GM23338 (cell line): ENCODE results near the gene TMEM8B. TPM values are rescaled to one million over a fixed set of nuclear protein-coding genes. Genes with fewer than 3 reads are reported as not detected.
"Not testable (repeated sequence)": the region's sequence is repeated elsewhere in the genome, so short reads cannot be mapped to it uniquely, and the experiment has no call there.

Experiments
- ATAC-seq: fragments of 200-7000 bp; cut with Tn5 transposase; 3 replicates; pipeline ENCODE4 v1.9.1; 2020
- DNase-seq: peaks from one replicate; pipeline ENCODE4 v3.0.0-alpha.2; 2015; ENCODE audit warnings: low spot score
- H2AFZ ChIP-seq: fragments of 200-600 bp; sonication (generic); 2 replicates; pipeline ENCODE4 v1.8.0; 2016; ENCODE audit warnings: antibody characterized with exemption, mild to moderate bottlenecking, moderate library complexity
- H3F3A ChIP-seq: fragments of 200-600 bp; sonication (generic); replicated peaks from 2 replicates; pipeline ENCODE4 v1.8.0; 2017; ENCODE audit warnings: antibody characterized with exemption, mixed run types, low read depth
- H3K27ac ChIP-seq: fragments of 200-600 bp; sonication (generic); 2 replicates; pipeline ENCODE4 v1.6.1; 2016; ENCODE audit warnings: low read depth
- H3K27me3 ChIP-seq: fragments of 200-600 bp; sonication (generic); 2 replicates; pipeline ENCODE4 v1.8.0; 2016; ENCODE audit warnings: mild to moderate bottlenecking, mixed run types, moderate library complexity; ENCODE audit not compliant: insufficient read depth
- H3K36me3 ChIP-seq: fragments of 200-600 bp; sonication (generic); 2 replicates; pipeline ENCODE4 v1.8.0; 2016; ENCODE audit warnings: mild to moderate bottlenecking; ENCODE audit not compliant: insufficient read depth
- H3K4me1 ChIP-seq: fragments of 200-600 bp; sonication (generic); 2 replicates; pipeline ENCODE4 v1.8.0; 2016; ENCODE audit warnings: mild to moderate bottlenecking, moderate library complexity; ENCODE audit not compliant: insufficient read depth
- H3K4me2 ChIP-seq: fragments of 200-600 bp; sonication (generic); 2 replicates; pipeline ENCODE4 v1.7.1; 2017; ENCODE audit warnings: mixed run types
- H3K4me3 ChIP-seq: fragments of 200-600 bp; sonication (generic); 2 replicates; pipeline ENCODE4 v1.6.1; 2016; ENCODE audit warnings: mixed run types
- H3K79me2 ChIP-seq: fragments of 200-600 bp; sonication (generic); replicated peaks from 2 replicates; pipeline ENCODE4 v1.8.0; 2017; ENCODE audit warnings: mild to moderate bottlenecking; ENCODE audit not compliant: insufficient read depth
- H3K9me2 ChIP-seq: fragments of 200-600 bp; sonication (generic); 2 replicates; pipeline ENCODE4 v1.8.0; 2017; ENCODE audit not compliant: insufficient read depth
- H4K20me1 ChIP-seq: fragments of 200-600 bp; sonication (generic); replicated peaks from 2 replicates; pipeline ENCODE4 v1.8.0; 2017; ENCODE audit warnings: mild to moderate bottlenecking; ENCODE audit not compliant: insufficient read depth
- H3K27ac Mint-ChIP-seq: 2 replicates; pipeline ENCODE4 v1.8.0; 2020; ENCODE audit warnings: inconsistent platforms, mild to moderate bottlenecking, moderate library complexity, mixed read lengths
- H3K27me3 Mint-ChIP-seq: 3 replicates; pipeline ENCODE4 v1.8.0; 2022; ENCODE audit warnings: low read depth, mild to moderate bottlenecking, moderate library complexity, mixed read lengths, inconsistent platforms; ENCODE audit not compliant: insufficient read depth, poor library complexity
- H3K36me3 Mint-ChIP-seq: 3 replicates; pipeline ENCODE4 v1.8.0; 2021; ENCODE audit warnings: low read depth, mild to moderate bottlenecking, inconsistent platforms, moderate library complexity, mixed read lengths
- H3K4me1 Mint-ChIP-seq: 3 replicates; pipeline ENCODE4 v1.8.0; 2020; ENCODE audit warnings: mild to moderate bottlenecking, inconsistent platforms, mixed read lengths
- H3K4me3 Mint-ChIP-seq: 3 replicates; pipeline ENCODE4 v1.8.0; 2021; ENCODE audit warnings: moderate library complexity, mild to moderate bottlenecking, inconsistent platforms, mixed read lengths
- H3K9me3 Mint-ChIP-seq: 3 replicates; pipeline ENCODE4 v1.8.0; 2020; ENCODE audit warnings: moderate library complexity, mild to moderate bottlenecking, inconsistent platforms, mixed read lengths
- CTCF ChIP-seq, 2 experiments: fragments of 200-600 bp in 1 of 2; sonication (generic) in 1 of 2; conservative IDR thresholded peaks; 2 replicates each; pipeline versions ENCODE4 v1.5.1 to v1.6.1; 2016 to 2017; ENCODE audit warnings: antibody characterized with exemption in 2 of 2, low read depth in 2 of 2, mild to moderate bottlenecking in 2 of 2, moderate library complexity in 1 of 2
- ETS1 ChIP-seq: IDR thresholded peaks from 2 replicates; pipeline ENCODE4 v1.6.1; 2016; ENCODE audit warnings: antibody characterized with exemption
- JUNB ChIP-seq: IDR thresholded peaks from one replicate; pipeline ENCODE4 v1.6.1; 2016; ENCODE audit warnings: antibody characterized with exemption; ENCODE audit not compliant: unreplicated experiment
- NANOG ChIP-seq: IDR thresholded peaks from 2 replicates; pipeline ENCODE4 v1.6.1; 2016; ENCODE audit warnings: antibody characterized with exemption, borderline replicate concordance
- POLR2AphosphoS5 ChIP-seq: IDR thresholded peaks from 2 replicates; pipeline ENCODE4 v1.6.1; 2016; ENCODE audit warnings: antibody characterized with exemption, low read depth
- polyA plus RNA-seq: library from polyadenylated mRNA; unstranded; fragments of >200 nt; fragmentation: Nextera tagmentation; extraction: Ambion mirVana; gene quantifications from 2 replicates; pipeline ENCODE4 v1.2.1, GENCODE V29; 2016
- total RNA-seq: library from RNA; depleted of rRNA; stranded (reverse); fragments of >200 nt; shearing (Covaris generic); gene quantifications from 2 replicates; pipeline ENCODE4 v1.2.3, GENCODE V29; 2014
- TF ChIP-seq, protein P1 (sequence below): fragments of 250-450 bp; sonication (Bioruptor Pico); IDR thresholded peaks from 2 replicates; pipeline ENCODE4 v1.5.0; 2020; ENCODE audit warnings: mild to moderate bottlenecking, moderate library complexity

Gene TMEM8B
- total and polyA plus RNA-seq, 2 experiments from 2014 or later = 4.2 to 5.5 TPM

- no peak for TF ChIP-seq ETS1
- no peak for TF ChIP-seq JUNB
- TF ChIP-seq, protein P1, sequence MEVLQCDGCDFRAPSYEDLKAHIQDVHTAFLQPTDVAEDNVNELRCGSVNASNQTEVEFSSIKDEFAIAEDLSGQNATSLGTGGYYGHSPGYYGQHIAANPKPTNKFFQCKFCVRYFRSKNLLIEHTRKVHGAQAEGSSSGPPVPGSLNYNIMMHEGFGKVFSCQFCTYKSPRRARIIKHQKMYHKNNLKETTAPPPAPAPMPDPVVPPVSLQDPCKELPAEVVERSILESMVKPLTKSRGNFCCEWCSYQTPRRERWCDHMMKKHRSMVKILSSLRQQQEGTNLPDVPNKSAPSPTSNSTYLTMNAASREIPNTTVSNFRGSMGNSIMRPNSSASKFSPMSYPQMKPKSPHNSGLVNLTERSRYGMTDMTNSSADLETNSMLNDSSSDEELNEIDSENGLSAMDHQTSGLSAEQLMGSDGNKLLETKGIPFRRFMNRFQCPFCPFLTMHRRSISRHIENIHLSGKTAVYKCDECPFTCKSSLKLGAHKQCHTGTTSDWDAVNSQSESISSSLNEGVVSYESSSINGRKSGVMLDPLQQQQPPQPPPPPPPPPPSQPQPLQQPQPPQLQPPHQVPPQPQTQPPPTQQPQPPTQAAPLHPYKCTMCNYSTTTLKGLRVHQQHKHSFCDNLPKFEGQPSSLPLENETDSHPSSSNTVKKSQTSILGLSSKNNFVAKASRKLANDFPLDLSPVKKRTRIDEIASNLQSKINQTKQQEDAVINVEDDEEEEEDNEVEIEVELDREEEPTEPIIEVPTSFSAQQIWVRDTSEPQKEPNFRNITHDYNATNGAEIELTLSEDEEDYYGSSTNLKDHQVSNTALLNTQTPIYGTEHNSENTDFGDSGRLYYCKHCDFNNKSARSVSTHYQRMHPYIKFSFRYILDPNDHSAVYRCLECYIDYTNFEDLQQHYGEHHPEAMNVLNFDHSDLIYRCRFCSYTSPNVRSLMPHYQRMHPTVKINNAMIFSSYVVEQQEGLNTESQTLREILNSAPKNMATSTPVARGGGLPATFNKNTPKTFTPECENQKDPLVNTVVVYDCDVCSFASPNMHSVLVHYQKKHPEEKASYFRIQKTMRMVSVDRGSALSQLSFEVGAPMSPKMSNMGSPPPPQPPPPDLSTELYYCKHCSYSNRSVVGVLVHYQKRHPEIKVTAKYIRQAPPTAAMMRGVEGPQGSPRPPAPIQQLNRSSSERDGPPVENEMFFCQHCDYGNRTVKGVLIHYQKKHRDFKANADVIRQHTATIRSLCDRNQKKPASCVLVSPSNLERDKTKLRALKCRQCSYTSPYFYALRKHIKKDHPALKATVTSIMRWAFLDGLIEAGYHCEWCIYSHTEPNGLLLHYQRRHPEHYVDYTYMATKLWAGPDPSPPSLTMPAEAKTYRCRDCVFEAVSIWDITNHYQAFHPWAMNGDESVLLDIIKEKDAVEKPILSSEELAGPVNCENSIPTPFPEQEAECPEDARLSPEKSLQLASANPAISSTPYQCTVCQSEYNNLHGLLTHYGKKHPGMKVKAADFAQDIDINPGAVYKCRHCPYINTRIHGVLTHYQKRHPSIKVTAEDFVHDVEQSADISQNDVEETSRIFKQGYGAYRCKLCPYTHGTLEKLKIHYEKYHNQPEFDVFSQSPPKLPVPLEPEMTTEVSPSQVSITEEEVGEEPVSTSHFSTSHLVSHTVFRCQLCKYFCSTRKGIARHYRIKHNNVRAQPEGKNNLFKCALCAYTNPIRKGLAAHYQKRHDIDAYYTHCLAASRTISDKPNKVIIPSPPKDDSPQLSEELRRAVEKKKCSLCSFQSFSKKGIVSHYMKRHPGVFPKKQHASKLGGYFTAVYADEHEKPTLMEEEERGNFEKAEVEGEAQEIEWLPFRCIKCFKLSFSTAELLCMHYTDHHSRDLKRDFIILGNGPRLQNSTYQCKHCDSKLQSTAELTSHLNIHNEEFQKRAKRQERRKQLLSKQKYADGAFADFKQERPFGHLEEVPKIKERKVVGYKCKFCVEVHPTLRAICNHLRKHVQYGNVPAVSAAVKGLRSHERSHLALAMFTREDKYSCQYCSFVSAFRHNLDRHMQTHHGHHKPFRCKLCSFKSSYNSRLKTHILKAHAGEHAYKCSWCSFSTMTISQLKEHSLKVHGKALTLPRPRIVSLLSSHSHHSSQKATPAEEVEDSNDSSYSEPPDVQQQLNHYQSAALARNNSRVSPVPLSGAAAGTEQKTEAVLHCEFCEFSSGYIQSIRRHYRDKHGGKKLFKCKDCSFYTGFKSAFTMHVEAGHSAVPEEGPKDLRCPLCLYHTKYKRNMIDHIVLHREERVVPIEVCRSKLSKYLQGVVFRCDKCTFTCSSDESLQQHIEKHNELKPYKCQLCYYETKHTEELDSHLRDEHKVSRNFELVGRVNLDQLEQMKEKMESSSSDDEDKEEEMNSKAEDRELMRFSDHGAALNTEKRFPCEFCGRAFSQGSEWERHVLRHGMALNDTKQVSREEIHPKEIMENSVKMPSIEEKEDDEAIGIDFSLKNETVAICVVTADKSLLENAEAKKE (CRISPR knock-in tag) = no peak
Measured at GRCh38 chr9:35911690-35912089, 82.7 kb downstream of the TMEM8B start (continued).

DNA sequence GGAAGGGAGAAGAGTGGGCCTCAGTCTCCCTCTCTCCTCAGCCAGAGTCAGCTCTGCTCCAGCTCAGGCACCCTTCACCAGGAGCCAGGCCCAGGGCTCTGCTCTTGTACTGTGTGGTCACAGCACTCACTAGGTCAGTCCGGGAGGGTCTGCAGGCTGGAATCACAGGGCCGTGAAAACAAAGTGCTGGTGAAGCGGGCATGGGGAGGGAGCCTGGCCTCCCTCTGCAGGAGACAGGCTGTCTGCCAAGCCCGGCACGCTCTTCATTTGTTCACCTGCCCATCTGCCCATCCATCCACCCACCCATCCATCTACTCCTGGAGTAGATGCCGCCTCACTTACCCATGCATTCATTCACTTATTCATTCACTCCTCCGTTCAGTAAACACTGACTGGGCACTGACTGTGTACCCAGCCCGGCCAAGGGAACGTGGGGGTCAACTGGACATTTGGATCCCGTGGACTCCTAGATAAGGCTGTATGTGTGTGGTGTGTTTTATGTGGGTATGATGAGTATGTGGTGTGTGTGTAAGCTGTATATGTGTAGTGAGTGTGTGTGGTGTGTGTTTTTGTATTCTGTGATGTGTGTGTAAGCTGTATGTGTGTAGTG is 83.9 kb downstream of the TMEM8B start:
- no peaks in the 10 kb centered on the region for H3K36me3 ChIP-seq
- H2AFZ ChIP-seq = no peak overlapping the region
- Mint-ChIP-seq H3K27ac (no peak overlapping the region), H3K4me1 (peaks cover 36% of the 10 kb centered on the region), H3K9me3 (no peaks in the 10 kb centered on the region), H3K36me3 (no peaks in the 10 kb centered on the region), H3K27me3 (peaks cover 8% of the 10 kb centered on the region), H3K4me3 (no peak overlapping the region)
- H3K9me2 ChIP-seq = no peaks in the 10 kb centered on the region
- H3K4me1 ChIP-seq = peaks cover 16% of the 10 kb centered on the region
- no peak overlapping the region for H3K27ac ChIP-seq
- no peaks in the 10 kb centered on the region for H3K79me2 ChIP-seq
- no peak overlapping the region for H3K4me3 ChIP-seq
- no peaks in the 10 kb centered on the region for H3K27me3 ChIP-seq
- ATAC-seq (no peak), DNase-seq (no peak)
- H3F3A ChIP-seq = peaks cover 4% of the 10 kb centered on the region; the same call in 1 of the 2 replicates
- no peak overlapping the region for H3K4me2 ChIP-seq
- no peak for TF ChIP-seq CTCF (conservative IDR thresholded peaks at IDR 0.05; ENCODE audit: low read depth in 2 of 2)
- no peak for TF ChIP-seq POLR2AphosphoS5
- TF ChIP-seq NANOG = no peak
- H4K20me1 ChIP-seq = no peaks in the 10 kb centered on the region

DNA sequence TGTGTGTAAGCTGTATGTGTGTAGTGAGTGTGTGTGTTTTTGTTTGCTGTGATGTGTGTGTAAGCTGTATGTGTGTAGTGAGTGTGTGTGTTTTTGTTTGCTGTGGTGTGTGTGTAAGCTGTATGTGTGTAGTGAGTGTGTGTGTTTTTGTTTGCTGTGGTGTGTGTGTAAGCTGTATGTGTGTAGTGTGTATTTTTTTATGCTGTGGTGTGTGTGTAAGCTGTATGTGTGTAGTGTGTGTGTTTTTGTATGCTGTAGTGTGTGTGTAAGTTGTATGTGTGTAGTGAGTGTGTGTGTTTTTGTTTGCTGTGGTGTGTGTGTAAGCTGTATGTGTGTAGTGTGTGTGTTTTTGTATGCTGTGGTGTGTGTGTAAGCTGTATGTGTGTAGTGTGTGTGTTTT is 84.4 kb downstream of the TMEM8B start:
- not testable (repeated sequence) for H3K27me3 Mint-ChIP-seq, H3K27ac ChIP-seq, H3K4me3 Mint-ChIP-seq, H3K36me3 Mint-ChIP-seq, H3K27me3 ChIP-seq, H3K9me2 ChIP-seq, DNase-seq, H3K27ac Mint-ChIP-seq, H3K36me3 ChIP-seq, H3K4me3 ChIP-seq, H2AFZ ChIP-seq, H3K79me2 ChIP-seq, H3F3A ChIP-seq, H3K9me3 Mint-ChIP-seq, H3K4me2 ChIP-seq, ATAC-seq, H4K20me1 ChIP-seq
- peaks cover 31% of the 10 kb centered on the region for H3K4me1 Mint-ChIP-seq
- peaks cover 12% of the 10 kb centered on the region for H3K4me1 ChIP-seq
